GM12875 (cell line): ENCODE results near the gene SETD1A.

ENCODE experiments used
- H3K4me3 ChIP-seq: one replicate; pipeline ENCODE4 v1.5.1; 2011; ENCODE audit warnings: low read depth, low read length, control low read depth
- TF ChIP-seq, protein P1 (sequence below): IDR thresholded peaks from 2 replicates; pipeline ENCODE4 v1.5.1; 2011; ENCODE audit warnings: low read depth, mild to moderate bottlenecking, control low read depth, inconsistent platforms, low read length, moderate library complexity, borderline replicate concordance; ENCODE audit not compliant: insufficient read depth

SETD1A gene

DNA sequence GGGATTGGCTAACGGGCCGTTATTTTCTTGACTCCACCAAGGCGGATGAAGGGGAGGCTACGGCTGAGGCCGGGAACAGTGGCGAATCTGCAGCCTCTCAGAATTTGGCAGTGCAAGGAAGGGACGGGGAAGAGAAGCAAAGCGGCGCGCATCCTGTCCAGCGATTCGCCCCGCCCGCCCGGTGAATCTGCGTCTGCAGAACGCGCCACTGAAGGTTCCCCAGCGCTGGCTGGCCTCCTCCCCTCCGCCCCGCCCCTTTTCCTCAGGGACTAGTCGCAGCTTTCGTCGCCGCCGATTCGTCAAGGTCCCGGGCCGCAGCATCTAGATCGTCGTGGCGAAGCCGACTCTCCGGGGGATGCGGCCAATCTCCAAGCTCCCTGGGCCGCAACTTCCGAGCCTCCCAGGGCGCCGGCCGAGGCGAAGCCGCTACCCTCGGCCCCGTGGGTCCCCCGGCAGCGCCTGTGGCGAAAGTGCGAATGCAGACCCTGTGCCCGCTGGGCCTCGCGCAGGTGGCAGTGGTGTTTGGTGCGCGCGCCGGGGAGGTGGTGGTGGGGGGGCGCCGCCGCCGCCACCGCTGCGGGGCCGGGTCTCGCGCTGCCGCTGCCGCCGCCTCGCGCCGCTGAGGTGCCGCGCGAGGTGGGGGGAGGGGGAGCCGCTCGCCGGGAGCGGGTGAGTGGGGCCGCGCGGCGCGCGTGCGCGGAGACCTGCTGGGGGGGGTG lies at the start of gene SETD1A:
TSS of gene SETD1A (plus strand) at position 299 of the 719 bp plus-strand sequence. CDS start 978 bp downstream, outside the sequence.
- TF ChIP-seq, protein P1, sequence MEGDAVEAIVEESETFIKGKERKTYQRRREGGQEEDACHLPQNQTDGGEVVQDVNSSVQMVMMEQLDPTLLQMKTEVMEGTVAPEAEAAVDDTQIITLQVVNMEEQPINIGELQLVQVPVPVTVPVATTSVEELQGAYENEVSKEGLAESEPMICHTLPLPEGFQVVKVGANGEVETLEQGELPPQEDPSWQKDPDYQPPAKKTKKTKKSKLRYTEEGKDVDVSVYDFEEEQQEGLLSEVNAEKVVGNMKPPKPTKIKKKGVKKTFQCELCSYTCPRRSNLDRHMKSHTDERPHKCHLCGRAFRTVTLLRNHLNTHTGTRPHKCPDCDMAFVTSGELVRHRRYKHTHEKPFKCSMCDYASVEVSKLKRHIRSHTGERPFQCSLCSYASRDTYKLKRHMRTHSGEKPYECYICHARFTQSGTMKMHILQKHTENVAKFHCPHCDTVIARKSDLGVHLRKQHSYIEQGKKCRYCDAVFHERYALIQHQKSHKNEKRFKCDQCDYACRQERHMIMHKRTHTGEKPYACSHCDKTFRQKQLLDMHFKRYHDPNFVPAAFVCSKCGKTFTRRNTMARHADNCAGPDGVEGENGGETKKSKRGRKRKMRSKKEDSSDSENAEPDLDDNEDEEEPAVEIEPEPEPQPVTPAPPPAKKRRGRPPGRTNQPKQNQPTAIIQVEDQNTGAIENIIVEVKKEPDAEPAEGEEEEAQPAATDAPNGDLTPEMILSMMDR: no peak
- H3K4me3 ChIP-seq: peak within 1 kb of the TSS; percentile 77

DNA sequence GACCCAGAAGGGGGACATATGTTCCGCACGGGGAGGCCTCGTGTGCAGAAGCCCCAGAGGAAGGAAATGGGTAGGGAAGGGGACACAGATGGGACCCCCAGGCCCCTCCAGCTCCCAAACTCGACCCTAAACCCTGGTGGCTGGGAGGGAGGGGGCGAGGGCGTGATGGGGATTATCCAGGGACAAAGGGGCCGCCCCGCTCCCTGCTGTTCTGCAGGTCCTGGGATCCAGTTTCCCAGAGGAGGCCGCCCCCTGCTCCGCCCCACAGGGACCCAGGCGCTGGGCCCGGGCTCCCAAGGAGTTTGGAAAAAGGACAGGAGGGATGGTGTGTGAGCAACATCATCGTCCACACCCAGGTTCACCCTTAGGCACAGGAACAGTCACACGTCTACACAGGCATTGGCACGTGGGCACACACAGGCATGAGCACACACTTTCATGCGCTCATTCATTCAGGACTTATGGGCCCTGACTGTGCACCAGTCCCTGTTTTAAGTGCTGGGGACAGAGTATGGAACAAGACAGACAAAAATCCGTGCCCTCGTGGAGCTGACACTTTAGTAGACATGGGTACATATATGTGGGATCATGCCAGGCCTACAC lies 47.0 kb upstream of the SETD1A start:
- H3K4me3 ChIP-seq: no peak overlapping the region
- TF ChIP-seq, protein P1: no peak

DNA sequence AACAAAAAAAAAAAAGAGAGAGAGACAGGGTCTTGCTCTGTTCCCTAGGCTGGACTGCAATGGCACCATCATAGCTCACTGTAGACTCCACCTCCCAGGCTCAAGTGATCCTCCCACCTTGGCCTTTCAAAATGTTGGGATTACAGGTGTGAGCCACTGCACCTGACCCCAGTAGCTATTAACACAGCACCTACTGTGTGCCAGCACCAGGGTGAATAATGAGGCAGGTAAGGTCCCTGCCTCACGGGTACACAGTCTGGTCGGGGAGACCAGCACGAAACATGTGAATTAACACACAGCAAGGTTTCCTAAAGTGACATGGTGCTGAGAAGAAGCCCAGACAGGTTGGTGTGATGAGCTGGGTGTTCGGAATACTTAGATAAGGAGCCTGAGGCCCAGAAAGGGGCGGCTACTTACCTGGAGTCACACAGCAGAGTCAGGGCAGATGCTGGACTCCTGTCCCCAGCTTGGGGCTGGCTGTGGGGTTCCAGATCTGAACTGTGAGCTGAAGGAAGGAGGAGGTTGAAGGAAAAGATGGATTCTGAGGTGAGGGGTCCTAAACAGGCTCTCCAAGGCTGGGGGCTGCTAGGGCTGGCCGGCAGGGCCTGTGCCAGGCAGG lies 44.7 kb upstream of the SETD1A start:
- TF ChIP-seq, protein P1: no peak

DNA sequence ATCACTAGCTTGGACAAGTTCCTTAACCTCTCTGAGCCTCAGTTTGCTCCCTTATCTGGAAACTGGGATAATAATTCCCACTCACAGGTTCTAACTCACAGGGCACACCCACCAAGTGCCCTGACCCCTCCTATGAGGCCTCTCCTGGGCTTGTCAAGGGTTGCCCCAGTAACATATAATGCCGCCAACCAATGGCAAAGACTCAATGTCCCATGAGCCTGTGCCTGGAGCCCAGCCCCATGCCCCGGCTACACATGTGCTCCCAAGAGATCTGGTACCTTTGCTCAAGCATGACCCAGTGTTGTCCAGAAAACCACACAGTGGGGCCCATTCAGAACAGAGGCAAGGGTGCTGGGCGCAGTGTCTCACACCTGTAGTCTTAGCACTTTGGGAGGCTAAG lies 42.7 kb upstream of the SETD1A start:
- H3K4me3 ChIP-seq: no peak overlapping the region
- TF ChIP-seq, protein P1: no peak

More for the DNA sequence above, 44.7 kb upstream of the SETD1A start:
- no peak overlapping the region for H3K4me3 ChIP-seq

DNA sequence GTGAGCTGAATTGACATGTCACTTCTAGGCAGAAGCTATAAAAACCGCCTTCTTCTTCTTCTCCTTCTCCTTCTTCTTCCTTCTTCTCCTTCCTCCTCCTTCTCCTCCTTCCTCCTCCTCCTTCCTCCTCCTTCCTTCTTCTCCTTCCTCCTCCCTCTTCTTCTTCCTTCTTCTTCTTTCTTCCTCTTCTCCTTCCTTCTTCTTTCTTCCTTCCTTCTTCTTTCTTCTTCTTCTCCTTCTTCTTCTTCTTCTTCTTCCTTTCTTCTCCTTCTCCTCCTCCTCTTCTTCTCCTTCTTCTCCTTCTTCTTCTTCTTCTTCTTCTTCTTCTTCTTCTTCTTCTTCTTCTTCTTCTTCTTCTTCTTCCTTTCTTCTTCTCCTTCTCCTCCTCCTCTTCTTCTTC lies 38.9 kb upstream of the SETD1A start:
- TF ChIP-seq, protein P1: no peak
- H3K4me3 ChIP-seq: no peak overlapping the region

DNA sequence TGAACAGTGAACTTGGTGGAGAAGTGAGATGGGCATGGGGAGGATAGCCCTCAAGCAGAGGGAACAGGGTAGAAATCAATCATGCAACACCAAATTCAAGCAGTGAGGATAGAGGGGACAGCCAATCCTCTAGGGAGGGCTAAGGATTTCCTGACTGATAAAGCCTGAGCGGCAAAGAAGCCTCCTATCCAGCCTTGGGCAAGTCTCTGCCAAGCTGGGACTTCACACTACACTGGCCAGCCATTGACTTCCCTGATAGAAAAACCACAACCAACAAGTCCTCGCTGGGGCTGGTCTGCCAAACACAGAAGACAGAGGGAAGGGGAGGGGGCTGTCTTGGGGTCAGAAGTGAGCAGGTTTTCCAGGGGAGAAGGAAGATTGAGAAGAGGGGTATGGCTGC lies 36.7 kb upstream of the SETD1A start:
- TF ChIP-seq, protein P1: no peak
- no peak overlapping the region for H3K4me3 ChIP-seq

DNA sequence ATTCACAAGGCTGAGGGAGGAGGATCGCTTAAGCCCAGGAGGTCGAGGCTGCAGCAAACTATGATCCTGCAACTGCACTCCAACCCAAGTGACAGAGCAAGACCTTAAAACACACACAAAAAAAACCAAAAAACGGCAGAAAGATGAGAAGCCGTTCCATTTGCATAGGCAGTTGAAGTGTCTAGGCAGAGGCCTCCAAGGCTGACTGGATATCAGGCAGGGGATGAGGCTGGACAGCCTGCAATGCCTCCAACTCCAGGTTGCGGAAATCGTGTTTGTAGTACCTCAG lies 36.2 kb upstream of the SETD1A start:
- H3K4me3 ChIP-seq: peak overlapping the region; percentile 49
- TF ChIP-seq, protein P1: no peak
